IPS-18a (cell line): Measurements from ENCODE around the gene COL4A1.

Experiments used
- H3K27ac ChIP-seq: one replicate; pipeline ENCODE4 v1.5.1; 2013; ENCODE audit warnings: low read length
- H3K27me3 ChIP-seq: one replicate; pipeline ENCODE4 v1.6.1; 2013; ENCODE audit warnings: mild to moderate bottlenecking, low read length; ENCODE audit not compliant: control insufficient read depth, insufficient read depth
- H3K36me3 ChIP-seq: one replicate; pipeline ENCODE4 v1.6.1; 2013; ENCODE audit warnings: low read depth, low read length; ENCODE audit not compliant: control insufficient read depth
- H3K4me1 ChIP-seq: one replicate; pipeline ENCODE4 v1.6.1; 2013; ENCODE audit warnings: low read depth, low read length; ENCODE audit not compliant: control insufficient read depth
- H3K4me3 ChIP-seq: one replicate; pipeline ENCODE4 v1.5.1; 2013; ENCODE audit warnings: low read length
- H3K9ac ChIP-seq: one replicate; pipeline ENCODE4 v1.6.1; 2013; ENCODE audit warnings: mild to moderate bottlenecking, low read length, moderate library complexity
- H3K9me3 ChIP-seq: one replicate; pipeline ENCODE4 v1.6.1; 2013; ENCODE audit warnings: low read depth, low read length; ENCODE audit not compliant: control insufficient read depth

COL4A1 gene

GRCh38 chr13:110276553-110276950, 30.4 kb downstream of the COL4A1 start:
- Histone ChIP-seq H3K27ac (no peak overlapping the region), H3K36me3 (no peaks in the 10 kb centered on the region), H3K9ac (no peak overlapping the region), H3K4me3 (no peak overlapping the region), H3K27me3 (no peaks in the 10 kb centered on the region), H3K4me1 (no peaks in the 10 kb centered on the region), H3K9me3 (no peaks in the 10 kb centered on the region)

- no peaks in the 10 kb centered on the region for H3K4me1 ChIP-seq
- H3K27me3 ChIP-seq = no peaks in the 10 kb centered on the region
- H3K36me3 ChIP-seq = no peaks in the 10 kb centered on the region
- no peaks in the 10 kb centered on the region for H3K9me3 ChIP-seq
- H3K9ac ChIP-seq = no peak overlapping the region
- no peak overlapping the region for H3K4me3 ChIP-seq
- H3K27ac ChIP-seq = no peak overlapping the region
Measured at GRCh38 chr13:110275931-110276552, 30.9 kb downstream of the COL4A1 start.

- H3K9me3 ChIP-seq = no peaks in the 10 kb centered on the region
- H3K9ac ChIP-seq = no peak overlapping the region
- H3K27me3 ChIP-seq = no peaks in the 10 kb centered on the region
- H3K36me3 ChIP-seq = no peaks in the 10 kb centered on the region
- H3K4me3 ChIP-seq = no peak overlapping the region
- H3K4me1 ChIP-seq = no peaks in the 10 kb centered on the region
- no peak overlapping the region for H3K27ac ChIP-seq
Measured at GRCh38 chr13:110274687-110275086, 32.3 kb downstream of the COL4A1 start.

GRCh38 chr13:110273254-110273653, 33.7 kb downstream of the COL4A1 start:
- Histone ChIP-seq H3K27me3 (no peaks in the 10 kb centered on the region), H3K9me3 (no peaks in the 10 kb centered on the region), H3K4me3 (no peak overlapping the region), H3K27ac (no peak overlapping the region), H3K4me1 (peaks cover under 1% of the 10 kb centered on the region), H3K36me3 (no peaks in the 10 kb centered on the region), H3K9ac (no peak overlapping the region)

- Histone ChIP-seq H3K9ac (no peak overlapping the region), H3K27ac (no peak overlapping the region), H3K4me3 (no peak overlapping the region), H3K4me1 (peaks cover 6% of the 10 kb centered on the region), H3K36me3 (no peaks in the 10 kb centered on the region), H3K9me3 (no peaks in the 10 kb centered on the region), H3K27me3 (no peaks in the 10 kb centered on the region)
Measured at GRCh38 chr13:110272651-110273050, 34.3 kb downstream of the COL4A1 start.

GRCh38 chr13:110272227-110272626, 34.7 kb downstream of the COL4A1 start:
- H3K4me1 ChIP-seq = peaks cover 6% of the 10 kb centered on the region
- no peak overlapping the region for H3K27ac ChIP-seq
- no peaks in the 10 kb centered on the region for H3K36me3 ChIP-seq
- no peak overlapping the region for H3K4me3 ChIP-seq
- no peaks in the 10 kb centered on the region for H3K9me3 ChIP-seq
- no peaks in the 10 kb centered on the region for H3K27me3 ChIP-seq
- no peak overlapping the region for H3K9ac ChIP-seq

GRCh38 chr13:110271313-110271712, 35.6 kb downstream of the COL4A1 start:
- no peaks in the 10 kb centered on the region for H3K27me3 ChIP-seq
- no peak overlapping the region for H3K27ac ChIP-seq
- H3K4me3 ChIP-seq = no peak overlapping the region
- no peaks in the 10 kb centered on the region for H3K9me3 ChIP-seq
- peaks cover 11% of the 10 kb centered on the region for H3K4me1 ChIP-seq
- H3K36me3 ChIP-seq = no peaks in the 10 kb centered on the region
- H3K9ac ChIP-seq = no peak overlapping the region

GRCh38 chr13:110270507-110270906, 36.5 kb downstream of the COL4A1 start:
- no peak overlapping the region for H3K27ac ChIP-seq
- H3K9ac ChIP-seq = no peak overlapping the region
- H3K4me1 ChIP-seq = peaks cover 19% of the 10 kb centered on the region
- H3K9me3 ChIP-seq = no peaks in the 10 kb centered on the region
- H3K36me3 ChIP-seq = no peaks in the 10 kb centered on the region
- H3K4me3 ChIP-seq = no peak overlapping the region
- H3K27me3 ChIP-seq = no peaks in the 10 kb centered on the region

GRCh38 chr13:110269509-110270185, 37.3 kb downstream of the COL4A1 start:
- no peaks in the 10 kb centered on the region for H3K27me3 ChIP-seq
- no peaks in the 10 kb centered on the region for H3K36me3 ChIP-seq
- no peak overlapping the region for H3K27ac ChIP-seq
- H3K9ac ChIP-seq = no peak overlapping the region
- no peaks in the 10 kb centered on the region for H3K9me3 ChIP-seq
- peaks cover 27% of the 10 kb centered on the region for H3K4me1 ChIP-seq
- no peak overlapping the region for H3K4me3 ChIP-seq

GRCh38 chr13:110268576-110269185, 38.3 kb downstream of the COL4A1 start:
- Histone ChIP-seq H3K27me3 (no peaks in the 10 kb centered on the region), H3K4me1 (peaks cover 31% of the 10 kb centered on the region), H3K9ac (no peak overlapping the region), H3K4me3 (no peak overlapping the region), H3K27ac (no peak overlapping the region), H3K9me3 (no peaks in the 10 kb centered on the region), H3K36me3 (no peaks in the 10 kb centered on the region)

GRCh38 chr13:110268061-110268460, 38.9 kb downstream of the COL4A1 start:
- Histone ChIP-seq H3K9me3 (no peaks in the 10 kb centered on the region), H3K4me1 (peaks cover 31% of the 10 kb centered on the region), H3K27me3 (no peaks in the 10 kb centered on the region), H3K9ac (no peak overlapping the region), H3K36me3 (no peaks in the 10 kb centered on the region), H3K27ac (no peak overlapping the region), H3K4me3 (no peak overlapping the region)

GRCh38 chr13:110266983-110267382, 40.0 kb downstream of the COL4A1 start:
- peaks cover 38% of the 10 kb centered on the region for H3K4me1 ChIP-seq
- no peak overlapping the region for H3K4me3 ChIP-seq
- H3K36me3 ChIP-seq = no peaks in the 10 kb centered on the region
- H3K27ac ChIP-seq = no peak overlapping the region
- H3K9me3 ChIP-seq = no peaks in the 10 kb centered on the region
- H3K9ac ChIP-seq = no peak overlapping the region
- H3K27me3 ChIP-seq = no peaks in the 10 kb centered on the region
